NCI-H2171 (cell line): ENCODE data around the gene MTFR1L.

Source experiments
- DNase-seq: peaks from one replicate; lab custom pipeline; 2025; lab: John Stamatoyannopoulos, UW

Gene MTFR1L

GRCh38 chr1:25790472-25790871 is 29.3 kb upstream of the MTFR1L start:
- DNase-seq: no peak

GRCh38 chr1:25792115-25792514 is 27.6 kb upstream of the MTFR1L start:
- no peak for DNase-seq

GRCh38 chr1:25793585-25794170 is 26.1 kb upstream of the MTFR1L start:
- DNase-seq: no peak

- no peak for DNase-seq
Observed at GRCh38 chr1:25794325-25794724, 25.4 kb upstream of the MTFR1L start.

- DNase-seq: no peak
Observed at GRCh38 chr1:25795211-25795610, 24.5 kb upstream of the MTFR1L start.

- DNase-seq: peak; percentile 85
Observed at GRCh38 chr1:25795946-25796810, 23.6 kb upstream of the MTFR1L start.

GRCh38 chr1:25796811-25797458 is 22.8 kb upstream of the MTFR1L start:
- peak; percentile 85 for DNase-seq

- DNase-seq: no peak
Observed at GRCh38 chr1:25797939-25798338, 21.8 kb upstream of the MTFR1L start.

GRCh38 chr1:25798666-25799351 is 20.9 kb upstream of the MTFR1L start:
- DNase-seq: no peak

GRCh38 chr1:25799352-25799934 is 20.3 kb upstream of the MTFR1L start:
- DNase-seq: no peak

GRCh38 chr1:25799935-25800702 is 19.6 kb upstream of the MTFR1L start, which contains the start of gene SELENON:
Gene SELENON (plus strand): TSS chr1:25800193. CDS start chr1:25800231, 38 bp downstream.
- peak; percentile 20 for DNase-seq

GRCh38 chr1:25800703-25801377 is 18.9 kb upstream of the MTFR1L start:
- no peak for DNase-seq

- DNase-seq: no peak
Observed at GRCh38 chr1:25802915-25803314, 16.8 kb upstream of the MTFR1L start.

GRCh38 chr1:25803368-25803767 is 16.4 kb upstream of the MTFR1L start:
- no peak for DNase-seq

GRCh38 chr1:25804244-25804963 is 15.3 kb upstream of the MTFR1L start:
- DNase-seq: no peak

- DNase-seq: no peak
Observed at GRCh38 chr1:25804964-25805862, 14.5 kb upstream of the MTFR1L start.

- no peak for DNase-seq
Observed at GRCh38 chr1:25805863-25806225, 13.9 kb upstream of the MTFR1L start.

- no peak for DNase-seq
Observed at GRCh38 chr1:25806418-25806817, 13.3 kb upstream of the MTFR1L start.
